NCI-H460 (cell line): ENCODE data around the gene TNP1. TPM values are rescaled to one million over a fixed set of nuclear protein-coding genes. Genes with fewer than 3 reads are reported as not detected.

Experiments
- DNase-seq: peaks from one replicate; pipeline ENCODE4 v3.0.0-alpha.2; 2016; ENCODE audit warnings: low read depth; ENCODE audit errors: extremely low read depth
- total RNA-seq: library from RNA; depleted of rRNA; stranded (reverse); fragments of >200 nt; shearing (Covaris generic); gene quantifications from 2 replicates; pipeline ENCODE4 v1.2.3, GENCODE V29; 2014

Gene TNP1
- total RNA-seq, 1 experiment from 2014 or later, result not detected

DNA sequence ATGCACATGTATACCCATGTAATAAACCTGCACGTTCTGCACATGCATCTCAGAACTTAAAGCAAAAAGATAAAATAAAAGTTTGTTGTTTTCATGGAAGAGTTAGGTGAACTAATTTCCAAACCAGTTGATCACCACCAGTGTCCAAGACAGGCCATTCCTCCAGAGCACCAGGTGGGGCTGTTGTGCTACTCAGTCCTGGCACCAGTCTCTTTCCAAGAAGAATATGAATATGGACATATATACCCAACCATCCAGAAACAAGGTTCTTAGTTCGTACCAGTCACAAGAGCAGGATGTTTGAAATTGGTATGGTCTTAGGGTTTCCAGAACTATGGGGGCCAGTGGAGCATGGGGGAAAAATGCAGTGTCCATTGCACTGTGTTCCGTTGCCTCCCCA is 17.2 kb upstream of the TNP1 start:
- no peak for DNase-seq

DNA sequence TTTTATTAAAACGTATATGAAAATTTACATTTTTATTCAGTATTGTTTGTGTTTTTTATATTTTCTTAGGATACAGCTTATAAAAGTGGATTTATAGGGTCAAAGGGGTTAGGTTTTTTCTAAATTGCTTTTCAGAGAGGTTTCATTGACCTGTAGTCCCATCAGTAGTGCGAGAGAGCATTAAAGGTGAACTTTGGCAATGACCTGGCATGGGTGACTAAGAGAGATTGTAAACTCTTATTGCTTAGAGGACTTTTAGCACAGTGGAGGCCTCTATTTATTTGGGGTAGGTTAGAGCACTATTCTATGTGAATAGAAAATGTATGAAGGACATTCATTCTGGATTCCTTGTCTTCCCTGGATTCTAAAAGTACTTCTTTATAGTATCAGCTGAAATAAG is 16.0 kb upstream of the TNP1 start:
- no peak for DNase-seq

DNA sequence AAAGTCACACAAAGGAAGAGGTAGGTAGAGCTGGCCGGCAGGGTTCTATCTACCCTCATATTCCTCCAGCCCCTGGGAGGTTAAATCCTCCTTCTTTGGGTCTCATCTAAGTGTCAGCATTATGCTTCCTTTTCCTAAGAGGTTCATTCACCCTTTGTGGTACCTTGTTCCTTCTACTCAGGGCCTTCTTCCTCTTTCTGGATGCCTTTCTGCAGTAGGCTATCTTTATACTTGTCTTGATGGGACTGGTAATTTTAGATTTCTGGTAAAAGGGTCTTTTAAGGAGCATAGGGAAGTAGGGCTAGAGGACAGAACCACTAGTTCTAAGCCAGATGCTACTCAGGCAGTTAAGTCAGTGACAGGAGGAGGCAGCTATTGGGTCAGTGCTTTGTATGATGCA is 13.7 kb upstream of the TNP1 start:
- no peak for DNase-seq

DNA sequence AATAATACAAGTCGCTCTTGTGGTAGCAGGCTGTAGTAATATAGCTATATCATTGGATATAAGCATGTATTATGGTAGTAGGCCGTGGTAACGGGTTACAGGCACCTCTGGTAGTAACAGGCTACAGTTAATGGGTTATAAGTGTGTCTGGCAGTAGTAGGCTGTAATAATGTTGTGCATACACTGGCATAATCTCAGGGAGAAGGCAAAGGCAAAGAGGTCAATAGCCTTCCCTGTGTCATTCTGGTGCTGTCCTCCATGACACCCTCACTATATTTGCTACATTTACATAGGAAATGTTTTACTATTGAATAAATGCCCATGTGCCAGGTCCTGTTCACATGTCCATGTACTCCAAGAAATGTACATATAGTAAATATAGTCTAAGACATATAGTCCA is 12.8 kb upstream of the TNP1 start:
- DNase-seq, result no peak

DNA sequence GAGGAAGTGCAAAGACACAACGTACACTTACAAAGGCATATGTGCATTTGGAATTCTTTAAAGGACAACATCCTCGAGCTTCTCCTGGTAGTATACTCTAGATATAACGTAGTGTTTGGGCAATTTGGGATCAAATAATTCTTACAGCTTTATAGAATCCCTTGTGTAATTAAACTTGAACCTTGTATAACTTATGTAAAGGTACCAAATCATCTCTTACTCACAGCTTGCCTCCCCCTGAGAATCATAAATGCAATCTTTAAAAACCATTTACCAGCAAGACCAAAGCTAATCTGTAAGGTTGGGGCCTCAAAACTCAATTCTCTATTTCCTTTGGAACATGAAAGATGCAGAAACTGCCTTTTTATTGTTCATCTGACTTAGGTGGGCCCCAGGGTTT is 12.2 kb upstream of the TNP1 start:
- no peak for DNase-seq

DNA sequence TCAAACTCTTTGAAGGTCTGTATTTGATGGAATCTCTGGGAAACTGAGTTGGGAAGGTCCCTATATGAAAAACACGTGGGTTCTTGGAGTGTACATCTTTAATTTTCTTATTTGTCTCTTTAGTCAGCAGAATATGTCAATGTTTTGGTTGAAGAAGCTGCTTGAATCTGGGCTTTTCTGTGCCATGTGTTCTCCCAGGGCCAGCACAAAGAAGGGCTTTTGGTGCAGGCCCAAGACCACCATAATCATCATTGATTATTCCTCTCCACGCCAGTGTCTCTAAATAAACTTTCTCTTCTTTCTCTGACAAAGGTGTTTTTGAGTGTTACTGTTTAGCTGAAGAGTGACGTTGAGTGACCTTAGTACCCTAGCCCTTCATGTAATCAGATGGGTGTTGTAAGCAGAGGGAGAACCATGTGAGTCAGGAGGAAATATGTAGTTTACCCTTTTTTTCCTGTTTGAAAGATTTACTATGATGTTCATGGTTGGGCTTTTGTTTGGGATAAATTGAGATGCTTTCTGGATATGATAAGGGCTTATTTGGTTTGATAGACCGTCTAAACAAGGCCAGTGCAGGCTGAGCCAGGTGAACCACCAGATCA is 11.6 kb upstream of the TNP1 start:
- DNase-seq, result no peak

DNA sequence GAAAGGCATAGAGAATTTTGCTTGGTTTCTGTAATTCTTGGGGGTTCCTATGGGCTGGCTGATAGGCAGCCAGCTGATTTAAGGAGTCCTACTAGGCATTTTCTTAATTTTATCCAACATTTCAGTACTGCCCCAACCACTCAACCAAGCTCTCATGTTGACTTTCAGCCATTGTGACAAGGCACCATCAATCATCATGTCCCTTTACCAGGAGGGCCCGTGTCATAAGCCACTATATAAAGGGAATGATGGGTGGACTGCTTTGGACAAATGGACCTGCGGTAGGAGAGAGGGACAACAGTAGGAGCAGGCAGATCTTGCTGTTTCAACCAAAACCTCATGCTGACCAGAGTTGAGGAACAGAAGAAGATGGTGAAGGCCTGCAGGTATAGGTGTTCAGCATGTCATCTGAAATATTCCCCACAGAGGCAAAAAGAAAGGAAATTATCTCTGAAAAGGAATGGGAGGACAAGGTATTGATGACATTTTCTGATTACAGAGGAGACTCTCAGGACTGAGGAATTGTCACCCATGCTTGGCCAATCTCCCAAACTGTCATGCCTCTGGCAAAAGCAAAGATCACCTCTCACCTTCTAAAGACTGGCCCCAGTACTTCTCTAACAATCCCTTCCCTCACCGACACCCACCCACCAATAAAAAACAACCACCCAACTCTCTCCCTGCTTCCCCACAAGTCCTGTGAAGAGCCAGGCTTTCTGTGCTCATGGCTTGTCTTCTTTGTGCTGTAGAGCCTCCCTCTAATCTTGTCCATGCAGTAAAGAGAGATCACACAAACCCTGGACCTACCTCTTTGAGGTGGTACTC is 10.9 kb upstream of the TNP1 start:
- DNase-seq, result no peak

DNA sequence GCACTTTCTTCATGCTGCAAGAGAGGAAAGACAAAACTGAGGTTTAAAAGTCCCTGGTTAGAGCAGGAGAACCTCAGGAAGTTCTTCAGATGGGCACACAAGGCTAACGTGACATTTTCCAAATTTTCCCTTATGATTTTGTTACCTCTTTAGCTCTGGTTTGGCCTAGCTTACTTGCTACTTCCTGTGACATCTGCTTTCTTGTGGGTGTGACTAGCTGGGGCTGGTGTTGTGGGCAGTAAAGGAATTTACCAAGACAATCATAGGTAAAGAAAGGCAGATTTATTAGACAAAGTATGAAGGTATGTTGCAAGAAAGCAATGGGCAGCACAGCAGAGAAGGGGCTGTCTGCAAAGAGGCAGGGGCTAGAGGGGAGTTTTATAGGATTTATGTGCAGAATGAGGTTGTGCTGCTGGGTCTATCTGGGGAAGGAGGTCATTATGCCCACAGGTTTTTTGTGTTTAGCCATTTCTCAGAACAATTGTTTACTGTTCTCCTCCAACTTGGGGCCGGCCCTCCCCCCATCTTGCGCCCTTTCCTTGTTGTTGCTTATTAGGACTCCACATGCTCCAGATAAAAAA is 6.7 kb upstream of the TNP1 start:
- no peak for DNase-seq

DNA sequence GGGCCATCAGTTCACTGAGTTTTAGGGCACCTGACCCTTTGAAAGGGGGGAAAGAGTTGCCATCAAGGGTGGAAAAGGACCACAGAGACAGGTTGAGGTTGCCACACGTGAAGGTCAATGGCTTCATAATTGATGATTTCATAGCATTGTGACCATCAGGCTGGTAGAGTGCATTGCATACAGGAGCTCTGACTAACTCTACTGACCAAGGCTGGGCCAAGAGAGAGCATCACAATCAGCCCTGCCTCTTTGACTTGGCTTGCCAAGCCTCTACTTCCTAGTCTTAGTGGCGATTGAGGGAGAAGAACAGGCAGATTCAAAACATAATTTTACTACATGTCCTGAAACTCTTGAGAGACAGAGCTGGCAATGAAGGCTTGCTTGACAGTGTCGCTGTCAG is 5.8 kb upstream of the TNP1 start:
- DNase-seq, result no peak

DNA sequence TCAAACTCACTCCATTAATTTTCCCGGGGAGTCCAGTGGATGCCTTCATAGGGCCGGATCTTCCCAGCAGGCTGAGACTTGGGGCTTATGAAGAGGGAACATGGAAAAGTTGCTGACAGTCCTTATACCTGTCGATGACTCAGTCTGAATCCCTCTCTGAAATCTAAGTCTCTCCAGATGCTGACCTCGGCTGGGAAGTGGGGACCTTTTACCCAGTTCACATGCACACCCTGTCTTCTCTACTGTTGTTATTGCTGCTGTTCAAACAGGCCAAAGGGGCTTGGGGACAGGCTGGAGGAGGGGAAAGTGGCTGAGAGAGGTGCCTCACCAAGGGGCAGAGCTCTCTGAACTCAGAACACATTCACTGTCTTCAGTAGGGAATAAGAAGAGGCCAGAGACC is 4.1 kb upstream of the TNP1 start:
- DNase-seq, result no peak

DNA sequence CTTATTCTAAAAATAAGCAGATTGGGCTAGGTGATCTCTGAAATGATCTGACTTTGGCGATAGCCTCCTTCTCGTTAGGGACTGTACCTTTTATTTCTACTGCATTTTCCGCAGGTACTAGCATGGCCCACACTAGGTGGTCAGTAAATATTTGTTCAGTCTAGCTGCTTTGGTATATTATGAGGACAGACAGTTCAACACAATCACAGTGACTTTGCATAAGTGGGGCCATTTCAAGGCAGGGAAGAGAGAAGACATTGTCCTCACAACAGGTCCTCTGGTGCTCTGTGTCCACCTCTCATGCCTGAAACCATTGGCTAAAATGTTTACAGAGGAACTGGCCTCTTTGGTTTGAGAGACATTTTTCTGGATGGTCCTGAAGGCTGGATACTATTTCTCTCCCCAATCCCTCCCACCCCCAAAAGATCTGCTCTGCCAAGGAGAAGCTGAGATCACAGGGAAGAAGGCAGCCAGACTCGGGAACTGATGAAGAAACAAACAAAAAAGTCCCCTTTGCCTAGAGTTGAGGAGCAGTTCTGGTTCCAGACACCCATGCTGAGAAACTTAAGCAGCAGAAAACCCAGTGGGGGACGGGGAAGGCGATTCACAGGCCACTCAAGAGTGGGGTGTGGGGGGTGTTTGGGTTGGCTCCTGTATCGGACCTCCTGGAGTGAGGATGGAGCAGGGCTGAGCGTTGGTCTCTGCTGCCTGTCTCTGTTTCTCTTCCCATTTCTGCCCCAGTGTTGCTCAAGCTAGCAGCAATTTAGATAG is 2.9 kb upstream of the TNP1 start:
- no peak for DNase-seq

DNA sequence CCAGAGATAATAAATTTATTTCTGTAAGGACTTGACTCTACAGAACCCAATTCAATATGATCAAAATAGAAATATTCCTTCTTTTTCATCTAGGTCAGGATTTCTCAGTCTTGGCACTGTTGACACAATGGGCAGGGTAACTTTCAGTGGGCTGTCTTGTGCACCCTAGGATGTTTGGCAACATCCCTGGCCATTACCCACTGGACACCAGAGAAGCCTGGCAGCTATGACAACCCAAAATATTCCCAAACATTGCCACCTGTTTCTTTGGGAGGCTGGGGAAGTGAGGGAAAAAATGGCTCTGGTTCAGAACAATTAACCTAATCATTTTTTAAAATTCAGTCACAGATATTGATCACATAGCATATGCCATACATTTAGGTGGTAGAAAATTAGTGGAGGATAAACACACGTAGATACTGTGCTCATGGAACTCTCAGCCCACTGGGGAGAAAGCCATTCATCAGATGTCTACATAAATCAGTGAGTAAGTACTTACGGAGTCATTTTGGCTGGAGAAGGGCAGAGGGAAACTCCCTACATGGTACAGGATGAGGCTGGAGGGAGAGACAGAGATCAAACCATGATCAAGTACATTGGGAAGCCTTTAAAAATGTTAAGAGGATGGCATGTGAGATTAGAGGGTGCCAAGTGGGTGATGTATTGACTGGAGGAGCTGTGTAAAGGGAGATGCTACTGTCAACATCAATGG is 718 bp upstream of the TNP1 start:
- DNase-seq, result no peak

DNA sequence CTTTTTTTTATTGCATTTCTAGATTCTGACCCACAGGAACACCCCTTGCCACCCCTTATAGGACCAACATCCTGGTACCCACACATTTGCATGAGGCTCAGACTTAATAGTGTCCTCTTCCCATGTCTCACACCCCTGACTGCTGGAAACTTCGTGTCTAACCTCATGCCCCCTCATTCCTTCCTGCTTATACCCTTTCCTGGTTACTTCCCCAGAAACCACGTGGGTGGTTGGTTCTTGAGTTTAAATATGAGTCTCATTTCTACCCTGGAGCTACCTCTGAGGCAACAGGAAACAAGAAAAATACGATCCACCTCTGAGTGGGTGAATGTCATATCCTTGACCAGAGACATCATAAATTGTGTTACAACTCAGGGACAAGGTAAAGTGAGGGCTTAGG is 1.6 kb downstream of the TNP1 start:
- DNase-seq, result no peak

DNA sequence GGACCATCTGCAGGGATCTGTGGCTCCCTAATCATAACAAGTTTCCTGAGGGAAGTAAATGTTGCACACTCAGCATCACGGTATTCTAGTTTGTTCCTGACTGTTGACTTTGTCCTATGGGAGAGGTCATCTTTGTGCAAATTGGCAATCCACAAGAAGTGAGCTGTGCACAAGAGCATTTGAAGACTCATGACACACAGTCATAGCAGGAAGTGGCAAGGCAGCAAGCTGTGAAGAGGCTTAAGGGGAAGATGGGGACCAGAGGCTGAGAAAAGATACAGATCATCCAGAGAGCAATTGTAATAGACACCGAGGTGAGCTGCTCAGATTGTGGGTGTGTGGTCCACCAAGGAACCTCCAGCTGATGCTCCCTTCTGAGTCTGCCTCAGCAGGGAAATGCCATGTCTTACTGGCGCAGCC is 2.7 kb downstream of the TNP1 start:
- no peak for DNase-seq

DNA sequence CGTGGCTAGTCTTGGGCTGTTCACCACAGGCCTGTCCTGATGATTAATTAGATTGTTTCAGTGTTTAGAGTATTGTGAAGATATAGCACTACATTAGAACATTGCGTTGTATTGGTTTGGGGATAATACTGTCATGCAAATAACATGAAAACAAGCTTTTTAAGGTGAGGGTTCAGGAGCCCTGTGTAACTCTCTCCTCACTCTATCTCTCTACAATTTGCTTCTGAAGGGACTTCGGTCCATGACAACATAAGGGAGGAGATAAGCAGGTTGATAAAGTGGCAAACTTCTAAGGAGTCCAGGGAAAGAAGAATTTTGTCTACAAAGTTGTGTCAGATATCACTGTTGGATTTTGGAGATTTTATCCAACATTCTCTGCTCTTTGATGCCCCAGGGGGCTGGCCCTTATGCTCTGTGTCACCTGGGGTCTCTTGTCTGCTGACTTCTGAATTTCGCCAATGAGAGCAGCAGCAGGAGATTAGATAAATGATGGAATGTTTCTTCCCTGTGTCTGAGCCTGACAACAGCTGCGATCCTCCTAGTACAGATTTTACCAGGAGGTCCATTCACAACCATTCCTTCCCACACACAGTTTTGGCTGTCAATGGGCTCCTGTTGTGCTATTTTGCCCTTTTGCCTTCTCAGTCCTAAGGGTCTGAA is 3.3 kb downstream of the TNP1 start:
- DNase-seq, result no peak

DNA sequence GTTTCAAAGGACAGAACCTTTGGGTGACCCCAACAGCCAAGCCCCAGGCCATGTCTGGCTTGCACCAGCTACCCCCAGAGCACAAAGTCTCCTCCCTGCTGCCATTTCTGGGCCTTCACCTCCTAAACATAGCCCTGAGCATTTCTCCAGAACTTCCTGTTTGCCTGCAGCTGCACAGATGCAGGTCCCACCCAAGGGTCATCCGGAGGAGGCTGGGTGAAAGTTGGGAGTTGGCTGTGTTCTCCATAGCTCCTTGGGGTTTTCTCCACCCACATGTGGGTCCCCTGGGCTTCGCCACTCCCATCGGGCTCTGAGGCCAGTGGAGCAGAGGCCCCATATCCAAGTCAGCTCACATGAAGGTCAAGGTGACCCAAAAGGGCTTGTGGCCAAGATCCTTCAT is 4.3 kb downstream of the TNP1 start:
- no peak for DNase-seq

DNA sequence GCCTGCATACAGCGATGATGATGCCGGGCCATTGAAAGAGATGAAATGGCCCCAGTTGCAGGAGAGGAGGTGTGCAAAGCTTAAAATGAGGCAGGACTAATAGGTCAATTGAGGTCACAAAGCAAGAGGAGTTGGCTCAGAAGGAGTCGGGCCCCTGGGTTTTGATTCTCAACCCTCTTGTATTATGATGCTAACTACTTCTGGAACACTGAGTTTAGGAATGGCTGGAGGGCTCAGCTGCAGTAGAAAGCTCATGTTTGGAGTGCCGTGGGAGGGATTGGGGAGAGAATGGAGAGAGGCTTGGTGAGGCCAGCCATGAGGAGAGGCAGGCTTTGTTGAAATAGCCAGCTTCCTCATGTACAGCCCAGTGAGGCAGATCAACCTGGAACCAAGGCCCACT is 4.8 kb downstream of the TNP1 start:
- DNase-seq, result no peak

DNA sequence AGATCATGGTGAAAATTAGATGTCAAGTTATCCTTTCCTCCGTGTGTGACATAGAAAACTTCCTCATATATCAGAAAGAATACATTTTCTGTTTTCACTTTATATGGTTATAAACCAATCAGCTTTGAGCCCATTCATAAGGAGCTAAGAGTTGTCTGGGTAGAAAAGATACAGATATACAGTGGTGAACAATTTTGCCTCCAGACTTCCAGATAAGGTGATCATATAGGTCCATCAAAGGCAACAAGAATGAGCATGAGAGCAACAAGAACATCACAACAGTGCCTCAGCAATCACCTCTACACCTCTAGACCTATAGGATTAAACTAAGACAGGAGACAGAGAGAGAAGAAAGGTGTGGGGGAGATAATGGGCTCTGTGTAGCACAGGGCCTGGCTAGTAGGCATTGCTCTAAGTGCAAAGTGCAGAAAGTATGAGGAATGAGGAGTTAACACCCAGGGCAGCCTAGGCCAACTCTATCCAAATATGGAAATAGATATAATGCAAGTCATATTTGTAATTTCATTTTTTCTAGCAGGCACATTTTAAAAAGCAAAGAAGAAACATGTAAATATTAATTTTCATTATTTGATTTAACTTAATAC is 8.3 kb downstream of the TNP1 start:
- no peak for DNase-seq

DNA sequence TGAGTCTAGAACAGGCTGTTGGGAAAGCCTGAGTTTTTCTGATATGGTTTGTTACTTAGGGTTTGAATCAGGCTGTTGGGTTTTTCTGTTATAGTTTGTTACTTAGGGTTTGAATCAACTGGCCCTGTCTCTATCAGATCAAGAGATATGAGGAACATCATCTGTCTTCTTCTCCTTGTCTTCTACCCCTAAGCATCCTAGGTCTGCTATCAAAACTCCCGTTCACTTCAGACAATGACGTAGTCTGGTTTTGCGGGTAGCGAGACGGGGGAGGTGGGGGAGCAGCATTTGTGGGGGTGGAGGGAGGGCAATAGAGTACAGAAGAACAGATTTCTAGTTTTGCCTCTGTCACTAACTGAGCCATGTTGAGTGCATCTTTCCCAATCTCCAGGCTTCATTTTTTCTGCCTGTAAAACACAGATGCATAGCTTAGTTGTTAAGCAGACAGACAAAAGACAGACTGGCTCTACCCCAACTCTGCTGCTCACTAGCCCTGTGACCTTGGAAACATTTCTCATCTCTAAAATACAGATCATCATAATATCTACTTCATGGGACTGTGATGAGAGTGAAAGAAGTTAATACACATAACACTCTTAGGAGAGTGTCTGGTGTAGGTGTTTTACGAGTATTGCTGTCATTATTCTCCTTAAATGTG is 9.1 kb downstream of the TNP1 start:
- DNase-seq, result no peak
